HT-29 (cell line): Measurements from ENCODE around the gene USP32. TPM values are rescaled to one million over a fixed set of nuclear protein-coding genes. Genes with fewer than 3 reads are reported as not detected.
"Not testable (repeated sequence)": the region's sequence is repeated elsewhere in the genome, so short reads cannot be mapped to it uniquely, and the experiment has no call there.

Source experiments
- DNase-seq: peaks from one replicate; pipeline ENCODE4 v3.0.0-alpha.2; 2015; ENCODE audit warnings: low spot score
- total RNA-seq: library from RNA; depleted of rRNA; stranded (reverse); fragments of >200 nt; shearing (Covaris generic); gene quantifications from 2 replicates; pipeline ENCODE4 v1.2.3, GENCODE V29; 2014

The USP32 gene
- total RNA-seq, 1 experiment from 2014 or later = 24.6 TPM

GRCh38 chr17:60180380-60180779, 211.6 kb downstream of the USP32 start:
- not testable (repeated sequence) for DNase-seq

- not testable (repeated sequence) for DNase-seq
Observed at GRCh38 chr17:60178180-60178579, 213.8 kb downstream of the USP32 start.

GRCh38 chr17:60176763-60177162, 215.2 kb downstream of the USP32 start:
- DNase-seq = not testable (repeated sequence)

GRCh38 chr17:60174767-60175166, 217.2 kb downstream of the USP32 start:
- DNase-seq = peak; percentile 38

- no peak for DNase-seq
Observed at GRCh38 chr17:60174035-60174434, 217.9 kb downstream of the USP32 start.

GRCh38 chr17:60173304-60173819, 218.6 kb downstream of the USP32 start:
- no peak for DNase-seq

GRCh38 chr17:60171753-60172079, 220.2 kb downstream of the USP32 start:
- DNase-seq = no peak

- DNase-seq = no peak
Observed at GRCh38 chr17:60170835-60171752, 220.8 kb downstream of the USP32 start.

GRCh38 chr17:60169921-60170817, 221.8 kb downstream of the USP32 start:
- DNase-seq = no peak

- DNase-seq = no peak
Observed at GRCh38 chr17:60168654-60169053, 223.3 kb downstream of the USP32 start.

GRCh38 chr17:60167065-60167741, 224.7 kb downstream of the USP32 start:
- no peak for DNase-seq

GRCh38 chr17:60165971-60166370, 226.0 kb downstream of the USP32 start:
- no peak for DNase-seq

- no peak for DNase-seq
Observed at GRCh38 chr17:60165223-60165622, 226.7 kb downstream of the USP32 start.

- DNase-seq = no peak
Observed at GRCh38 chr17:60164697-60165096, 227.2 kb downstream of the USP32 start.

- no peak for DNase-seq
Observed at GRCh38 chr17:60164164-60164563, 227.8 kb downstream of the USP32 start.

- DNase-seq = no peak
Observed at GRCh38 chr17:60163108-60163784, 228.7 kb downstream of the USP32 start.

GRCh38 chr17:60161598-60162330, 230.2 kb downstream of the USP32 start:
- no peak for DNase-seq

- no peak for DNase-seq
Observed at GRCh38 chr17:60160829-60161501, 231.0 kb downstream of the USP32 start.

- no peak for DNase-seq
Observed at GRCh38 chr17:60159479-60159866, 232.5 kb downstream of the USP32 start.
